Heart left ventricle (tissue), 16 donors: ENCODE data around the gene PPP2R5D. TPM values are rescaled to one million over a fixed set of nuclear protein-coding genes. Genes with fewer than 3 reads are reported as not detected.

ENCODE experiments used
- ATAC-seq, 4 donors: fragments of 200-7000 bp; cut with Tn5 transposase; one replicate each; pipeline ENCODE4 v1.9.1; 2020 to 2022; ENCODE audit warnings: moderate library complexity in 4 of 4, mild to moderate bottlenecking in 3 of 4, moderate number of reproducible peaks in 1 of 4
- DNase-seq, 5 donors: peaks; one replicate each; pipeline ENCODE4 v3.0.0-alpha.2; 2020
- H3K27ac ChIP-seq, 12 donors: fragments of 200-600 bp; sonication (generic) in 4 of 12; one replicate each; pipeline versions ENCODE4 v1.5.0 to v1.8.0; 2016 to 2022; ENCODE audit warnings: mild to moderate bottlenecking in 2 of 12
- H3K27me3 ChIP-seq, 9 donors: fragments of 200-600 bp; sonication (generic) in 2 of 9; one replicate each; pipeline versions ENCODE4 v1.5.1 to v1.8.0; 2016 to 2022; ENCODE audit warnings: mild to moderate bottlenecking in 3 of 9
- H3K36me3 ChIP-seq, 9 donors: fragments of 200-600 bp; sonication (generic) in 2 of 9; one replicate each; pipeline versions ENCODE4 v1.5.0 to v1.8.0; 2018 to 2022; ENCODE audit warnings: mild to moderate bottlenecking in 2 of 9
- H3K4me1 ChIP-seq, 12 donors: fragments of 200-600 bp; sonication (generic) in 4 of 12; one replicate each; pipeline versions ENCODE4 v1.5.0 to v1.8.0; 2016 to 2022; ENCODE audit warnings: mild to moderate bottlenecking in 3 of 12
- H3K4me3 ChIP-seq, 12 donors: fragments of 200-600 bp; sonication (generic) in 4 of 12; one replicate each; pipeline versions ENCODE4 v1.5.0 to v1.8.0; 2017 to 2022; ENCODE audit warnings: mild to moderate bottlenecking in 9 of 12, moderate library complexity in 4 of 12
- H3K9me3 ChIP-seq, 12 donors: fragments of 200-600 bp; sonication (generic) in 4 of 12; one replicate each; pipeline versions ENCODE4 v1.5.0 to v1.8.0; 2016 to 2022; ENCODE audit warnings: mild to moderate bottlenecking in 1 of 12
- CTCF ChIP-seq, 12 donors: fragments of 200-600 bp; sonication (generic) in 4 of 12; IDR thresholded peaks; one replicate each; pipeline versions ENCODE4 v1.5.0 to v1.8.0; 2018 to 2022; ENCODE audit warnings: antibody characterized with exemption in 12 of 12, mild to moderate bottlenecking in 5 of 12
- POLR2A ChIP-seq, 2 donors: fragments of 450-650 bp; IDR thresholded peaks; one replicate each; pipeline ENCODE4 v1.6.1; 2017; ENCODE audit warnings: antibody characterized with exemption in 2 of 2, mild to moderate bottlenecking in 2 of 2, moderate library complexity in 2 of 2
- WGBS, 4 donors: extraction: QIAGEN DNeasy Blood & Tissue Kit in 2 of 4; methylation state at CpG; one replicate each; pipeline versions ENCODE4 v1.1.5 to v1.1.7; 2013 to 2018; 5-methylcytosine and 5-hydroxymethylcytosine counted together
- intact Hi-C, 10 donors: fragments of 100-400 bp; cut with DNase I; formaldehyde crosslinking; loops; one replicate each; pipeline versions ENCODE4 v1.11.1 to v1.14.2; 2022
- polyA plus RNA-seq, 2 donors: library from polyadenylated mRNA; stranded (reverse); fragments of 200-250 nt; gene quantifications; one replicate each; pipeline ENCODE4 v1.2.3, GENCODE V29; 2013
- total RNA-seq, 9 donors: library from RNA; depleted of rRNA in 2 of 9; stranded (reverse); fragments of >200 nt in 2 of 9; fragmentation: NEBNext Ultra II Directional in 3 of 9; extraction: Animal tissue kit (Norgen Biotek cat#: 25700) in 3 of 9; gene quantifications; one replicate each; pipeline versions ENCODE4 v1.1.0 to v1.2.4, GENCODE V29; 2016 to 2023
- donor health status: ischemic (EF 13 %, LVEDD 7.1; RV severe dilation, severe dysfunction).
- donor health status: healthy with polysubstance abuse.
- donor health status: DM: no; HTN: yes; CAD: no.
- donor health status: DM: no; HTN: no; CAD: no.
- donor health status: ischemic (EF 25% LVEDD 6.9; RV normal size, moderate dysfunction).
- donor health status: ischemic (EF 25% LVEDD 5.7; RV mildly dilated, moderate dysfunction).
- donor health status: healthy.
- donor health status: DM: yes; HTN: yes; CAD: no.
- donor health status: ischemic (EF 35%, LVEDD 5.7; RV mildly dilated, moderate dysfunction).
- donor health status: nonischemic (EF 11% LVEDD 7.7; RV severe dilation, severe dysfunction).
- donor health status: DM: yes; HTN: yes; CAD: no.
- donor health status: PGD.
- donor health status: ischemic (EF 29% LVEDD 5.4; RV normal size, mild dysfunction).
- donor health status: nonischemic (EF 23%, LVEDD 6.1; RV moderate dilation, normal function).

Gene PPP2R5D
- total and polyA plus RNA-seq, 11 donors: 21.4 to 51.3 (median 35.1) TPM

DNA sequence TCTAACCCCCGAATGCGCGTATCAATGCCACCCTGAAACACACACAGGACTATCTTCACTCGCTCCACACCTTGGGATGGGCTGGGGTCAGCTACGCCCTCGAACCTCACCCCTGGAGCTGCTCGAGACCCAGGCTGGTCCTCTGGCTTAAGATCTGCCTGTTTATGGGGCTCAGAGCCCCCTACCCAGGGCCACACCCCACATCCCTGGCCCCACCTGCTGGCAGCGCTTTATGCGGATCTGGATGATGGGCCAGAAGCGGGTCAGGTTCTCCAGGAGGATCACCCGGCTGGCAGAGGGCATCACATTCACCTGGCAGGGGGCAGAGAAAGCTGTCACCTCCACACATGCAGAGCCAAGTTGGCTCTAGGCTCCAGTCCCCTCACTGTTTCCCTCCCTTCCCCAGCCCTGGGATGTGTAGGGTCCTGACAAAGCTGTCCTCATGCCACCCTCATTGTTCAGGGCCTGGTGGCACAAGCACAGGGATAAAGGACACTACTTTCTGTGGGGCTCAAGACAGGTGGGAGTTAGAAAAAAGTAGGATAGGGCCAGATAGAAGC is 61.1 kb downstream of the PPP2R5D start:
- Histone ChIP-seq H3K9me3 (no peaks in the 10 kb centered on the region), H3K27me3 (no peaks in the 10 kb centered on the region), H3K36me3 (peaks cover 0 to 91% (median 70%) of the 10 kb centered on the region in 9 donors), H3K4me3 (no peak overlapping the region), H3K27ac (no peak overlapping the region), H3K4me1 (no peaks in the 10 kb centered on the region)
- 90 to 94% (median 93%) methylated on average over 5 to 11 of the region's 11 CpGs for WGBS, 4 donors
- ATAC-seq: no peak
- TF ChIP-seq CTCF (IDR thresholded peaks at IDR 0.05) (no peak), POLR2A (IDR thresholded peaks at IDR 0.05) (no peak)
- intact Hi-C loops: no loop called here
- no peak for DNase-seq

GRCh38 chr6:43047998-43048397 is 63.6 kb downstream of the PPP2R5D start:
- TF ChIP-seq POLR2A (IDR thresholded peaks at IDR 0.05) (no peak), CTCF (IDR thresholded peaks at IDR 0.05) (no peak)
- Histone ChIP-seq H3K9me3 (no peaks in the 10 kb centered on the region), H3K27ac (no peak overlapping the region), H3K36me3 (peaks cover 0 to 73% (median 54%) of the 10 kb centered on the region in 9 donors), H3K4me1 (peaks cover 0 to 12% (median 4%) of the 10 kb centered on the region in 12 donors), H3K27me3 (no peaks in the 10 kb centered on the region), H3K4me3 (no peak overlapping the region)
- no peak for ATAC-seq
- intact Hi-C loops: no loop called here
- DNase-seq: no peak
- 89 to 94% (median 91%) methylated on average over 6 to 7 of the region's 7 CpGs for WGBS, 4 donors

- Histone ChIP-seq H3K36me3 (peaks cover 0 to 58% (median 47%) of the 10 kb centered on the region in 9 donors), H3K27me3 (no peaks in the 10 kb centered on the region), H3K4me1 (peaks cover 0 to 25% (median 10%) of the 10 kb centered on the region in 12 donors), H3K9me3 (no peaks in the 10 kb centered on the region), H3K27ac (no peak overlapping the region), H3K4me3 (no peak overlapping the region)
- DNase-seq (no peak), ATAC-seq (no peak)
- intact Hi-C loops: loop anchor here in 6 of 10 donors (5.0 to 10.0 kb wide), 4 partner anchors 34 to 149 kb away; no protein-coding TSS in a partner anchor
- TF ChIP-seq POLR2A (IDR thresholded peaks at IDR 0.05) (no peak), CTCF (IDR thresholded peaks at IDR 0.05) (no peak)
- 93 to 96% (median 95%) methylated on average over 14 to 17 of the region's 17 CpGs for WGBS, 4 donors
These were observed 66.6 kb downstream of the PPP2R5D start for GRCh38 chr6:43050981-43051380.

GRCh38 chr6:43052225-43052841 is 68.0 kb downstream of the PPP2R5D start:
- H3K27ac ChIP-seq: peak overlapping the region in 9 of 12 donors; percentile 24 to 97 (median 94)
- DNase-seq (peak in 1 of 5 donors; percentile 38), ATAC-seq (no peak)
- TF ChIP-seq CTCF (IDR thresholded peaks at IDR 0.05) (no peak), POLR2A (IDR thresholded peaks at IDR 0.05) (no peak)
- H3K4me1 ChIP-seq: peaks cover 0 to 25% (median 10%) of the 10 kb centered on the region in 12 donors
- peaks cover 0 to 58% (median 48%) of the 10 kb centered on the region in 9 donors for H3K36me3 ChIP-seq
- no peaks in the 10 kb centered on the region for H3K27me3 ChIP-seq
- WGBS, 4 donors: 75 to 80% (median 78%) methylated on average over 19 of the region's 19 CpGs
- no peaks in the 10 kb centered on the region for H3K9me3 ChIP-seq
- peak overlapping the region in 5 of 12 donors; percentile 67 to 86 (median 76) for H3K4me3 ChIP-seq
- intact Hi-C loops: loop anchor here in 6 of 10 donors (2.0 to 10.0 kb wide), 5 partner anchors 32 to 150 kb away; partner anchors contain the start of gene RRP36 (in 1 of the 6)
